ENCODE measurements around the gene KLRC4.
A peak's percentile ranks its signal among the peaks of the same experiment; 100 is the strongest.
"Not testable (repeated sequence)": the region's sequence is repeated elsewhere in the genome, so short reads cannot be mapped to it uniquely, and the experiment has no call there.

The KLRC4 gene

GRCh38 chr12:10388624-10389413, 20.7 kb downstream of the KLRC4 start:
- FAIRE-seq, result no peak
- no peak for DNase-seq (ENCODE audit: insufficient read length, low spot score)
- TF ChIP-seq POLR2A (IDR thresholded peaks at IDR 0.05; ENCODE audit: low read depth, low read length), result no peak

- FAIRE-seq, result not testable (repeated sequence)
Observed at GRCh38 chr12:10387498-10387897, 22.1 kb downstream of the KLRC4 start.

GRCh38 chr12:10386857-10387256, 22.7 kb downstream of the KLRC4 start:
- FAIRE-seq (peak; percentile 6), DNase-seq (ENCODE audit: insufficient read length, low spot score) (no peak)
- TF ChIP-seq POLR2A (IDR thresholded peaks at IDR 0.05; ENCODE audit: low read depth, low read length), result no peak

More at GRCh38 chr12:10387498-10387897, 22.1 kb downstream of the KLRC4 start:
- DNase-seq (ENCODE audit: insufficient read length, low spot score), result not testable (repeated sequence)

GRCh38 chr12:10385166-10385613, 24.4 kb downstream of the KLRC4 start:
- no peak for TF ChIP-seq POLR2A (IDR thresholded peaks at IDR 0.05; ENCODE audit: low read depth, low read length)
- no peak for DNase-seq (ENCODE audit: insufficient read length, low spot score)
- FAIRE-seq, result no peak

- FAIRE-seq, result no peak
- no peak for TF ChIP-seq POLR2A (IDR thresholded peaks at IDR 0.05; ENCODE audit: low read depth, low read length)
- no peak for DNase-seq (ENCODE audit: insufficient read length, low spot score)
Observed at GRCh38 chr12:10384191-10384590, 25.4 kb downstream of the KLRC4 start.

- FAIRE-seq, result no peak
- DNase-seq (ENCODE audit: insufficient read length, low spot score), result no peak
- TF ChIP-seq POLR2A (IDR thresholded peaks at IDR 0.05; ENCODE audit: low read depth, low read length), result no peak
Observed at GRCh38 chr12:10381928-10382628, 27.5 kb downstream of the KLRC4 start.

GRCh38 chr12:10378737-10379136, 30.8 kb downstream of the KLRC4 start:
- not testable (repeated sequence) for FAIRE-seq; DNase-seq (ENCODE audit: insufficient read length, low spot score)

GRCh38 chr12:10374624-10375018, 34.9 kb downstream of the KLRC4 start:
- TF ChIP-seq POLR2A (IDR thresholded peaks at IDR 0.05; ENCODE audit: low read depth, low read length), result no peak
- no peak for FAIRE-seq
- DNase-seq (ENCODE audit: insufficient read length, low spot score), result no peak

GRCh38 chr12:10372559-10372958, 37.0 kb downstream of the KLRC4 start:
- FAIRE-seq, result no peak
- no peak for TF ChIP-seq POLR2A (IDR thresholded peaks at IDR 0.05; ENCODE audit: low read depth, low read length)
- no peak for DNase-seq (ENCODE audit: insufficient read length, low spot score)

- not testable (repeated sequence) for DNase-seq (ENCODE audit: insufficient read length, low spot score)
- FAIRE-seq, result peak; percentile 72
Observed at GRCh38 chr12:10371893-10372535, 37.5 kb downstream of the KLRC4 start.

- TF ChIP-seq POLR2A (IDR thresholded peaks at IDR 0.05; ENCODE audit: low read depth, low read length), result no peak
- FAIRE-seq, result no peak
Observed at GRCh38 chr12:10369557-10370415, 39.8 kb downstream of the KLRC4 start.

GRCh38 chr12:10368206-10369171, 41.1 kb downstream of the KLRC4 start:
- DNase-seq (ENCODE audit: insufficient read length, low spot score) (no peak), FAIRE-seq (no peak)
- TF ChIP-seq POLR2A (IDR thresholded peaks at IDR 0.05; ENCODE audit: low read depth, low read length), result no peak

More at GRCh38 chr12:10369557-10370415, 39.8 kb downstream of the KLRC4 start:
- DNase-seq (ENCODE audit: insufficient read length, low spot score), result no peak

GRCh38 chr12:10367714-10368113, 41.8 kb downstream of the KLRC4 start:
- FAIRE-seq; DNase-seq (ENCODE audit: insufficient read length, low spot score): not testable (repeated sequence)
